ENCODE measurements around the gene NAV3. TPM values are rescaled to one million over a fixed set of nuclear protein-coding genes. Genes with fewer than 3 reads are reported as not detected.

The NAV3 gene
- total and polyA plus RNA-seq, 4 donors, result 1.6 to 12.5 (median 5.6) TPM

GRCh38 chr12:78143717-78144116, 313.0 kb downstream of the NAV3 start:
- Histone ChIP-seq H3K36me3 (ENCODE audit: control insufficient read depth in 4 of 4, insufficient read depth in 4 of 4, low read length in 4 of 4) (peaks cover 0 to 3% (median 0%) of the 10 kb centered on the region in 4 donors), H3K27me3 (ENCODE audit: control insufficient read depth in 3 of 3, insufficient read depth in 3 of 3, low read length in 2 of 3) (no peaks in the 10 kb centered on the region), H3K27ac (ENCODE audit: low read depth in 1 of 2, low read length in 1 of 2) (no peak overlapping the region), H3K9me3 (ENCODE audit: control insufficient read depth in 4 of 4, insufficient read depth in 3 of 4, low read length in 3 of 4) (no peaks in the 10 kb centered on the region), H3K9ac (ENCODE audit: insufficient read depth in 1 of 2, low read length in 2 of 2) (no peak overlapping the region), H3K4me3 (no peak overlapping the region), H3K4me1 (ENCODE audit: control insufficient read depth in 5 of 5, insufficient read depth in 5 of 5, low read length in 5 of 5) (peaks cover 0 to 5% (median 0%) of the 10 kb centered on the region in 5 donors)
- ATAC-seq (ENCODE audit: insufficient read depth, low FRiP score) (no peak), DNase-seq (no peak)
- TF ChIP-seq, protein P1, sequence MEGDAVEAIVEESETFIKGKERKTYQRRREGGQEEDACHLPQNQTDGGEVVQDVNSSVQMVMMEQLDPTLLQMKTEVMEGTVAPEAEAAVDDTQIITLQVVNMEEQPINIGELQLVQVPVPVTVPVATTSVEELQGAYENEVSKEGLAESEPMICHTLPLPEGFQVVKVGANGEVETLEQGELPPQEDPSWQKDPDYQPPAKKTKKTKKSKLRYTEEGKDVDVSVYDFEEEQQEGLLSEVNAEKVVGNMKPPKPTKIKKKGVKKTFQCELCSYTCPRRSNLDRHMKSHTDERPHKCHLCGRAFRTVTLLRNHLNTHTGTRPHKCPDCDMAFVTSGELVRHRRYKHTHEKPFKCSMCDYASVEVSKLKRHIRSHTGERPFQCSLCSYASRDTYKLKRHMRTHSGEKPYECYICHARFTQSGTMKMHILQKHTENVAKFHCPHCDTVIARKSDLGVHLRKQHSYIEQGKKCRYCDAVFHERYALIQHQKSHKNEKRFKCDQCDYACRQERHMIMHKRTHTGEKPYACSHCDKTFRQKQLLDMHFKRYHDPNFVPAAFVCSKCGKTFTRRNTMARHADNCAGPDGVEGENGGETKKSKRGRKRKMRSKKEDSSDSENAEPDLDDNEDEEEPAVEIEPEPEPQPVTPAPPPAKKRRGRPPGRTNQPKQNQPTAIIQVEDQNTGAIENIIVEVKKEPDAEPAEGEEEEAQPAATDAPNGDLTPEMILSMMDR (IDR thresholded peaks at IDR 0.05; ENCODE audit: control extremely low read depth, extremely low read depth), result no peak

DNA sequence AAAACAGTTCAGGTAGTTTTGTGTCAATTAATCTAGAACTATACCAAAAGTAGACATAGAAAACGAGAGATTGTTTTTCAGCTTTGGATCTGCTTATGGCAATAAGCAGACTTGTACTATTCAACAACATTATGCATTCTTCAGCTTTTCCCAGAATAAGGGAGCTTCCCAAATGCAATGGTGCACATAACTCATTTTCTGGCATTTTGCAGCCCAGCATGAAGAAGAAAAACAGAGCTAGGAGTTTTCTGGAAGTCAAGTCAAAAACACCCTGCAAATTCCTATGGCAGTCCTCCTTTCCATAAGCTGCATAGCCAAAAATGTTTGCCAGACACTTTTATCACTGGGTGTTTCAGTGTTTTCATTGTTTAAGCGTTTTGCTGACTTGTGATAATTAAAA, 314.7 kb downstream of the NAV3 start:
- TF ChIP-seq, protein P1 (IDR thresholded peaks at IDR 0.05; ENCODE audit: control extremely low read depth, extremely low read depth), result no peak
- Histone ChIP-seq H3K9ac (ENCODE audit: insufficient read depth in 1 of 2, low read length in 2 of 2) (no peak overlapping the region), H3K27ac (ENCODE audit: low read depth in 1 of 2, low read length in 1 of 2) (no peak overlapping the region), H3K4me1 (ENCODE audit: control insufficient read depth in 5 of 5, insufficient read depth in 5 of 5, low read length in 5 of 5) (peaks cover 0 to 9% (median 0%) of the 10 kb centered on the region in 5 donors), H3K9me3 (ENCODE audit: control insufficient read depth in 4 of 4, insufficient read depth in 3 of 4, low read length in 3 of 4) (no peaks in the 10 kb centered on the region), H3K27me3 (ENCODE audit: control insufficient read depth in 3 of 3, insufficient read depth in 3 of 3, low read length in 2 of 3) (no peaks in the 10 kb centered on the region), H3K36me3 (ENCODE audit: control insufficient read depth in 4 of 4, insufficient read depth in 4 of 4, low read length in 4 of 4) (no peaks in the 10 kb centered on the region), H3K4me3 (no peak overlapping the region)
- DNase-seq, result no peak
- ATAC-seq (ENCODE audit: insufficient read depth, low FRiP score), result no peak
- 58 to 82% methylated on average over 2 of the region's 2 CpGs for WGBS, 2 donors

DNA sequence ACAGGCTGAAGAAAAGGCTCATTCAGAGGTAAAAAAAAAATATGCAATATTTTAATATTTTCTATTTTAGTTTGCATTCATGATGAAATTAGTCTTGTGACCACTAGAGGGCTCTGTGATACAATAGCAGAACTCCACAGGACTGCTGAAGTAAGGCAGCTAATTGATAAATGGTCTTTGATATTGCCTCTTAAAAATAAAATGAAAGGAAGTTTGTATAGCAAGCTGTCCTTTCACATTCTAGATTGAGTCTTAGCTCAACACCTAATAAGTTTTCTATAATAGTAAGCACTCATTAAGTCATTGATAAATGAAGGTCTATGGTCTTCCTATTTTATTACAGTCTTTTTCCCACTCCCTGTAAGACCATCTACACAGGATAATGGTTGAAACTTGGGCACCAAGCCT, 315.7 kb downstream of the NAV3 start:
- Histone ChIP-seq H3K27ac (ENCODE audit: low read depth in 1 of 2, low read length in 1 of 2) (no peak overlapping the region), H3K4me3 (no peak overlapping the region), H3K4me1 (ENCODE audit: control insufficient read depth in 5 of 5, insufficient read depth in 5 of 5, low read length in 5 of 5) (peaks cover 0 to 9% (median 0%) of the 10 kb centered on the region in 5 donors), H3K9me3 (ENCODE audit: control insufficient read depth in 4 of 4, insufficient read depth in 3 of 4, low read length in 3 of 4) (no peaks in the 10 kb centered on the region), H3K27me3 (ENCODE audit: control insufficient read depth in 3 of 3, insufficient read depth in 3 of 3, low read length in 2 of 3) (no peaks in the 10 kb centered on the region), H3K36me3 (ENCODE audit: control insufficient read depth in 4 of 4, insufficient read depth in 4 of 4, low read length in 4 of 4) (no peaks in the 10 kb centered on the region), H3K9ac (ENCODE audit: insufficient read depth in 1 of 2, low read length in 2 of 2) (no peak overlapping the region)
- DNase-seq (peak in 2 of 3 donors; percentile 16 to 46), ATAC-seq (ENCODE audit: insufficient read depth, low FRiP score) (peak; percentile 41)
- TF ChIP-seq, protein P1 (IDR thresholded peaks at IDR 0.05; ENCODE audit: control extremely low read depth, extremely low read depth), result peak; percentile 9

GRCh38 chr12:78149459-78149858, 318.8 kb downstream of the NAV3 start:
- Histone ChIP-seq H3K9ac (ENCODE audit: insufficient read depth in 1 of 2, low read length in 2 of 2) (no peak overlapping the region), H3K9me3 (ENCODE audit: control insufficient read depth in 4 of 4, insufficient read depth in 3 of 4, low read length in 3 of 4) (no peaks in the 10 kb centered on the region), H3K4me1 (ENCODE audit: control insufficient read depth in 5 of 5, insufficient read depth in 5 of 5, low read length in 5 of 5) (peaks cover 0 to 7% (median 0%) of the 10 kb centered on the region in 5 donors), H3K27me3 (ENCODE audit: control insufficient read depth in 3 of 3, insufficient read depth in 3 of 3, low read length in 2 of 3) (no peaks in the 10 kb centered on the region), H3K36me3 (ENCODE audit: control insufficient read depth in 4 of 4, insufficient read depth in 4 of 4, low read length in 4 of 4) (no peaks in the 10 kb centered on the region), H3K4me3 (no peak overlapping the region), H3K27ac (ENCODE audit: low read depth in 1 of 2, low read length in 1 of 2) (no peak overlapping the region)
- no peak for ATAC-seq (ENCODE audit: insufficient read depth, low FRiP score)
- TF ChIP-seq, protein P1 (IDR thresholded peaks at IDR 0.05; ENCODE audit: control extremely low read depth, extremely low read depth), result no peak
- WGBS, 2 donors, result 66 to 73% methylated on average over 2 of the region's 2 CpGs
- peak in 1 of 3 donors; percentile 13 for DNase-seq

All from lung (tissue), 12 donors.